HuH-7.5 (cell line): ENCODE results near the gene TPGS1.
A peak's percentile ranks its signal among the peaks of the same experiment; 100 is the strongest.

Experiments used
- DNase-seq: peaks from one replicate; pipeline ENCODE4 v3.0.0; 2011; ENCODE audit warnings: low spot score

The TPGS1 gene

DNA sequence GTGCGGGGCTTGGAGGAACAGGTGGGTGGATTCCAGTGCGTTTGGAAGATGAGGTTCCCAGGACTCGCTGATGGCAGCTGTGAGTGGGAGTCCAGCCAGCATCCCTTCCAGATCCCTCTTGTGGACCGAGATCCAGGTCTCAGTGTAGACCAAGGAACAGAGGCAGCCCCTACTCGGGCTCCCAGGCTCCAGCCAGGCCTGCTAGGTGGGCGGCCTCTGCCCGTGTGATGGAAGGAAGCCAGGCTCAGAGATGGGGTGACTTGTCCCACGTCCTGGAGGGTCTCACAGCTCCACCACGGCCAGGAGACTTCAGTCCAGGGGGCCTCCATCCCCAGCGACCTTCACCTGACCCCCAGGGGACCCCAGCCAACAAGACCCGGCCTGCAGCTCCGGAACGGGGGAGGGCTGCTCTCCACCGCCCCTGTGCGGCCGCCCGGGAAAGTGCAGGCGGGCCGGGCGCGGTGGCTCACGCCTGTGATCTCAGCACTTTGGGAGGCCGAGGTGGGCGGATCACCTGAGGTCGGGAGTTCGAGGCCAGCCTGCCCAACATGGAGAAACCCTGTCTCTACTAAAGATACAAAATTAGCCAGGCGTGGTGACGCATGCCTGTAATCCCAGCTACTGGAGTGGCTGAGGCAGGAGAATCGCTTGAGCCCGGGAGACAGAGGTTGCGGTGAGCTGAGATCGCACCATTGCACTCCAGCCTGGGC is 11.7 kb upstream of the TPGS1 start:
- DNase-seq, result peak; percentile 79

DNA sequence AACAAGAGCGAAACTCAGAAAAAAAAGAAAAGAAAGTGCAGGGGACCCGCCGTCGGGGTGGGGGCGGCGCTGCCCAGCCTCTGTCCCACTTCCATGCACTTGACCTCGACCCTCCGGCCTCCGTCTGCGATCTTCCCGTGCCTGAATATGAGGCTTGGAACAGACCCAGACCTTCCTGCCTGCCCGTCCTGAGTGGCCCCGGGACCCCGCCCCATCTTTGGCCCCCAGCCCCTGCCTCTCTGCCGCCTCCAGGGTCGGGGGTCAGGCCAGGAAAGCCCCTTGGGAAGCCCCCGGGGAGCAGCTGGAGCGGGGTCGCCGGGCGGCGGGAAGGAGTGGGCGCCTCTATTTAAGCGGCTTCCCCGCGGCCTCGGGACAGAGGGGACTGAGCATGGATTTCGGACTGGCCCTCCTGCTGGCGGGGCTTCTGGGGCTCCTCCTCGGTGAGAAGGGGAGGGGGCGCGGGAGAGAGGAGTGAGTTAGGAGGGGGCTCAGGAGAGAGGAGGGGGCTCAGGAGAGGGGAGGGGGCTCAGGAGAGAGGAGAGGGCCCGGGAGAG is 11.1 kb upstream of the TPGS1 start, which contains the start of gene MADCAM1:
TSS of gene MADCAM1 (plus strand) at position 375 of the 554 bp plus-strand sequence. CDS start at position 389, 14 bp downstream.
- no peak for DNase-seq

DNA sequence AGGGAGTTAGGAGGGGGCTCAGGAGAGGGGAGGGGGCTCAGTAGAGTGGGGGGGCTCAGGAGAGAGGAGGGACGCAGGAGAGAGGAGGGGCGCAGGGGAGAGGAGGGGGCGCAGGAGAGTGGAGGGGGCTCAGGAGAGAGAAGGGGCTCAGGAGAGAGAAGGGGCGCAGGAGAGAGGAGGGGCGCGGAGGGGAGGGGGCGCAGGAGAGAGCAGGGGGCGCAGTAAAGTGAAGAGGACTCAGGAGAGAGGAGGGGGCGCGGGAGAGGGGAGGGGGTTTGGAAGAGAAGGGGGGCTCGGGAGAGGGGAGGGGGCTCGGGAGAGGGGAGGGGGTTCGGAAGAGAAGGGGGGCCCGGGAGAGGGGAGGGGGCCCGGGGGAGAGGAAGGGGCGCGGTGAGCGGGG is 10.3 kb upstream of the TPGS1 start:
- DNase-seq, result no peak

DNA sequence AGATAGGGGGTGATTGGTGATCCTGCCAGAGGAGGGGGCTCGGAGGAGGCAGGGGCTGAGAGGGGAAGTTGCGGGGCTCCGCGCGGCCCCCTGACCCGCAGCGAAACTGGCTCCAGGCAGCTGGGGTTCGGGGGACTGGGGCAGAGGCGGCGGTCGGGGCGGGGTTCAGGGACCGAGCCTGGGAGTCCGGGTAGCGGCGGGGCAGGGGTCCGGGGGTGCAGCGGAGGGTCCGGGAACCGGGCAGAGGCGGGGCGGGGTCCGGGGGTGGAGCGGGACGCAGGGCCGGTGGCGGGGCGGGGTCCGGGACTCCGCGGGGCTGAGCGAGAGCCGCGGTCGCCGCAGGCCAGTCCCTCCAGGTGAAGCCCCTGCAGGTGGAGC is 9.8 kb upstream of the TPGS1 start:
- DNase-seq, result peak; percentile 38

DNA sequence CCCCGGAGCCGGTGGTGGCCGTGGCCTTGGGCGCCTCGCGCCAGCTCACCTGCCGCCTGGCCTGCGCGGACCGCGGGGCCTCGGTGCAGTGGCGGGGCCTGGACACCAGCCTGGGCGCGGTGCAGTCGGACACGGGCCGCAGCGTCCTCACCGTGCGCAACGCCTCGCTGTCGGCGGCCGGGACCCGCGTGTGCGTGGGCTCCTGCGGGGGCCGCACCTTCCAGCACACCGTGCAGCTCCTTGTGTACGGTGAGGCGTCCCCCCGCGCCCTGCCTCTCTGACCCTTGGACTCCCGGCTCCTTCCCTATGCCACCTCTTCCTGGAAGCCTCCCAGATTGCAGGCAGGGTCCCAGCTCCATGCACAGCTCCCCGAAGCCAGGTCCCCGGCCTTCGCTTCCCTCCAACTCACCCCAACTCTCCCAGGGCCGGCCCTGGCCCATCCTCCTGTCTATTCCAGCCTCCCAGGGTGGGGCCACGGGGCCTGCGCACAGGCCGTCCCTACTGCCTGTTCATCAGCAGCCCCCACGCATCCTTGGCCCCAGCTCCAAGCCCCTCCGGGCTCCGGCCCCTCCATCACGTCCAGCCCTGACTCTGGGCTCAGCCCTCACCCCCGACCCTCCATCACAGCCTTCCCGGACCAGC is 9.3 kb upstream of the TPGS1 start:
- peak; percentile 34 for DNase-seq

DNA sequence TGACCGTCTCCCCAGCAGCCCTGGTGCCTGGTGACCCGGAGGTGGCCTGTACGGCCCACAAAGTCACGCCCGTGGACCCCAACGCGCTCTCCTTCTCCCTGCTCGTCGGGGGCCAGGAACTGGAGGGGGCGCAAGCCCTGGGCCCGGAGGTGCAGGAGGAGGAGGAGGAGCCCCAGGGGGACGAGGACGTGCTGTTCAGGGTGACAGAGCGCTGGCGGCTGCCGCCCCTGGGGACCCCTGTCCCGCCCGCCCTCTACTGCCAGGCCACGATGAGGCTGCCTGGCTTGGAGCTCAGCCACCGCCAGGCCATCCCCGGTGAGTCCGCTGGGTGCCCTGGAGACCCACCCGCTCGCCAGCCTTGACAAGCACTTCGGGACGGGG is 8.8 kb upstream of the TPGS1 start:
- no peak for DNase-seq

DNA sequence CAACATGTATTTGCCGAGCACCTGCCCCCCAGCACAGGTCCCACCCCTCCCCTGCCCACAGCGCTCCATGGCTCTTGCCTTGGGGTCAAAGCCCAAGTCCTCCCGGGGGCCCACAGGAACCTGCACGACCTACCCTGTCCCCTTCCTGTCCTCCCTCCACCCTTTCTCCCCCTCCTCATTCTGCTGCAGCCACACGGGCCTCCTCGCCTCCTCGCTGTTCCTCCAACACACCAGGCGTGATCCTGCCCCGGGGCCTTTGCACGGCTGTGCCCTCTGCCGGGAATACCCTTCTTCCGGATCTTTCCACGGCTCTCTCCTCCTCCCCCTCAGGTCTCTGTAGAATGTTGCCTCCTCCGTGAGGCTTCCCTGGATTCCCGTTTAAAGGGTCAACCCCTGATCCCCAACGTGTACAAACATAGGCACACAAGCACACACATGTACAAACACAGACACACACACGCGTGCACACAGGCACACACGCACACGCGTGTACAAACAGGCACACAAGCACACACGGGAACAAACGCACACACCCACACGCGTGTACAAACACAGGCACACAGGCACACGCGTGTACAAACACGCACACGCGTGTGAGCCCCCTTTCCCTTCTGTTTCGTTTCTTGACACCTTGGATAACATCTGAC is 8.2 kb upstream of the TPGS1 start:
- DNase-seq, result no peak

DNA sequence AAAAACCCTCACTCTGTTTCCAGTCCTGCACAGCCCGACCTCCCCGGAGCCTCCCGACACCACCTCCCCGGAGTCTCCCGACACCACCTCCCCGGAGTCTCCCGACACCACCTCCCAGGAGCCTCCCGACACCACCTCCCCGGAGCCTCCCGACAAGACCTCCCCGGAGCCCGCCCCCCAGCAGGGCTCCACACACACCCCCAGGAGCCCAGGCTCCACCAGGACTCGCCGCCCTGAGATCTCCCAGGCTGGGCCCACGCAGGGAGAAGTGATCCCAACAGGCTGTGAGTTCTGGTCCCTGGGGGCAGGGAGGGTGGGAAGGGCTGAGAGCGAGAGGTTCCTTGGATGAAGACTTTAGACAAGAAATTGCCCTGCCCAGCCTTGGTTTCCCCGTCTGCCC is 5.7 kb upstream of the TPGS1 start:
- DNase-seq, result no peak

DNA sequence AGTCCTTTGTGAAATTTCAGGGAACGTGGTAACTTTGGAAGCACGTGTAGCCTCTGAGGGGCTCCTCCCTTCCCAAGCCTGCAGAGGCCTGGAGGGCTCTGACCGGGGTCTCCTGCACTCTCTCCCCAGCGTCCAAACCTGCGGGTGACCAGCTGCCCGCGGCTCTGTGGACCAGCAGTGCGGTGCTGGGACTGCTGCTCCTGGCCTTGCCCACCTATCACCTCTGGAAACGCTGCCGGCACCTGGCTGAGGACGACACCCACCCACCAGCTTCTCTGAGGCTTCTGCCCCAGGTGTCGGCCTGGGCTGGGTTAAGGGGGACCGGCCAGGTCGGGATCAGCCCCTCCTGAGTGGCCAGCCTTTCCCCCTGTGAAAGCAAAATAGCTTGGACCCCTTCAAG is 2.7 kb upstream of the TPGS1 start:
- DNase-seq, result no peak

DNA sequence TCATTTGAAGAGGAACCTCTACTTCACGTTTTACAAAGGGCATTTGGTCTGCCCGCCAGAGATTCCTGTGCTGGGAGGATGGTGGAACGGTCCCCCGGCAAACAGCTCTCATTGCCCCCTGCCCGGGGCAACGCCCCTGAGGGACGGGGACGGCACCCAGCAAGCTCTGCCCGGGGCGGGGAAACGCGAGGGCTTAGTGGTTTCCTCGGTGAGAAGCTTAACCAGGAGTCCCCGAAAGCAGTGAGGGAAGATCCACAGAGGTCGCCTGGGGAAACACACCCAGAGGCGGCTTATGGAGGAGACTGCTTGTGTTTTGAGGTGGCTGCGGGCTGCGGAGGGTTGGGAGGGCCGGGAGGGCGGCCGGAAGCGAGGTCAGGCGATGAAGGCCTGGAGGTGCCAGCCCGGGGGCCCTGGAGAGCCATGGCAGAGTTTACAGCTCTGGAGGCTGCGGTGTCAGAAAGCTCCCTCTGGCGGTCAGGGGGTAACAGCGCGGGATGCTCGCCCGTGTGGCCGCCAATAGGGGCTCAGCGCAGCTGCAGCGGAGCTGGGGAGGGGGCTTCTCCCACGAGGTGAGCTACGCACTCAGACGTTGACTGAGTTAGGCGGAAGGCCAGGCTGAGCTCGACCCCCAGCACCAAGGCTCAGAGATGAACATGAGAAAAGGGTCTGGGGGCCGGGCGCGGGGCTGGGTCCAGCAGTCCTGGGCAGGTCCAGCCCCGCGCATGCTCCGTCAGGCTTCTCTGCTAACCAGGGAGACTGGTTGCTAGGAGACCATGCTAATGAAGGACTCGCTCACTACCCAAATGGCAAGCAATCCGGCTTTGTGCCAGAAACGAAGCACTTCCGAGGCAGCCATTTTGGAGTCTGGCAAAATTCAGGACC is 652 bp upstream of the TPGS1 start:
- DNase-seq, result peak; percentile 100

DNA sequence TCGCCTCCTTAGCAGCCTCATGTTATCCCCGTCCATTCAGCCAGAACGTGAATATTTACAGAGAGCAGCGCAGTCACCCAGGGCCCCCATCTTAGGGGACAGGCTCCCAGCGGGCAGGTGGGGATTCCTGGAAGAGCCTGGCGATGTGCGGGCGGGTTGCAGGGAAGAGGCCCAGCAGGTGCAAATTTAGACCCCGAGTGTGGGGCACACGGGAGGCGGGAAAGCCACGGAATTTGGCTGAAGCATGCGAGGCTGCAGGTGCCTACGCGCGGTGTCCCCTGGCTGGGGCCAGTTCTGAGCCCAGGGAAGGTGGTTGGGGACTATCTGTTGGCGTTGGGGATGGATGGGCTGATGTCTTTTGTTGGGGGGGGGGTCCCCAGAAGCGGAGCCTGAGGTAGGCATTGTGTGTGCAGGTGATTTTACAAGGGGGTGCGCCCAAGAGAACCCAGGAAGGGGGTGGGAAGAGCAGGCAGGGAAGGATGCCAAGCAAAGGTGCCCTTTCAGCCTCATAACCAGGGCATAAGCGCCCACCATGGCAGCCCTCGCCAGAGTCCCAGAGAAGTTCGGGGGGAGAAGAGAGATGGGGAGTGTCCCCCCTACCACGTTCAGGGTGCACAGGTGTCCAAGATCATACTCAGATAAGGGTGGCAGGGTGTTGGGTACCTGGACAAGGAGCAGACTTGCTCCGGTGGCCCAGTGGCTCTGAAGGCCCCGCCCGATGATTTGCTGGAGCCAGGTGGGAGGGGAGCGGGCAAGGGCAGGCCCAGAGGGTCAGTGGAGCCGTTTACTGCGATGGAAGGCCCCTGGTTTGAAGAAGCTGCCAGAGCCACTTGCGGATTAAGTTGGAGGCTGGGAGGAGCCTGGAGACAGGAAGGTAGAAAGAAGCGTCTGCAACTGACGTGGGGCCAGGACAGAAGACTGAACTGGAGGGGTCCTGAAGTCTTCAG is 1.2 kb downstream of the TPGS1 start:
- no peak for DNase-seq

DNA sequence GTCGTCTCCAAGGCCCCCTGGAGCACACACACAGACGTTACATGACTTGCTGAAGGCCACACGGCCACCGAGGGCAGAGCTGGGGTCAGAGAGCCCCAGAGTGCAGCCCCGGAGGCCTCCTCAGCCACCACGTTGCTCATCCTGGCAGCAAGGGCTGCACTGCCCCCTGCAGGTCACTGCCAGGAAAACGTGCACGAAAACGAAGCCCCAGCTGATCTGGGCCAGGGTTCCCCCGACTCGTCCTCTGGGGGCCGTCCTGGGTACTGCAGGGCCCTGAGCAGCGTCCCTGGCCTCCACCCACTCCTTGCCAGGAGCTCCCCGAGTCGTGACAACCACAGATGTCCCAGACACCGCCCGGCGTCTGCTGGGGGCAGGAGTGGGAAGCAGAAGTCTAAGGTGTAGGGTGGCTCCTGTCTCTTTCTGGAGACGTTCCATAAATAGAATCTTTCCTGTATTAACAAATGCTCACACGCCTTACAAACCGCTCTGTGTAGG is 3.4 kb downstream of the TPGS1 start:
- peak; percentile 95 for DNase-seq

DNA sequence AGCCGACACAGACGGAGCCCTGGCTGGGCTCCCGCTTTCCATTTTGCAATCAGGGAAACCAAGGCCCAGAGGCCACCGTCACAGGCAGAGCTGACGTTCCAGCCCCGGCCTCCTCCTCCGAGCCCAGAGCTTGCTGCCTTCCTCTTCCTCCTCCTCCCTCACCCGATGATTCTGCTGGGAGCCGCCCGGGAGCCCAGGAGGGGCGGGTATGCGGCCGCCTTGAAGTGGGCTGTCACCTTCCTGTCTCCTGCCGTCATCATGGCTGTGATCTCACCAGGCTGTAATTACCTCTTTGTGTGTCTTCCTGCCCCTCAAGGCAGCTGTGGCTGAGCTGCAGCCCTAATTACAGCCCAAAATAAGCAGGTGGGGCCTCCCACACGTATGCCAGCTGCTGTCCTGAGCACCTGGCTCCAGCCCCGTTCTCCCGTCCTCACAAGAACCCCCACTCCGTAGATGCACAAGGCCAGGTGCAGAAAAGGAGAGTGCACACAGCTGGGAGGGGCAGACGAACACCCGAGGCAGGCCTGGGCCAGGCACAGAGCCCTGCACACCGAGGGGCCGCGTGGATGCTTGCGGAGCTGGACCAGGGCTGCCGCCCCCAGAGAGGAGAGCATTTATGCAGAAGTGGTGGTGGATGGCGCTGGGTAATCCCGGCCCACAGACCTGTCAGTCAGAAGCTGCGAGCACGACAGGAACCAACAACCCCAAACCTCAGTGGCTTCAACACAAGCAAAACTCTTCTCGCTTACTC is 4.0 kb downstream of the TPGS1 start:
- DNase-seq, result no peak

DNA sequence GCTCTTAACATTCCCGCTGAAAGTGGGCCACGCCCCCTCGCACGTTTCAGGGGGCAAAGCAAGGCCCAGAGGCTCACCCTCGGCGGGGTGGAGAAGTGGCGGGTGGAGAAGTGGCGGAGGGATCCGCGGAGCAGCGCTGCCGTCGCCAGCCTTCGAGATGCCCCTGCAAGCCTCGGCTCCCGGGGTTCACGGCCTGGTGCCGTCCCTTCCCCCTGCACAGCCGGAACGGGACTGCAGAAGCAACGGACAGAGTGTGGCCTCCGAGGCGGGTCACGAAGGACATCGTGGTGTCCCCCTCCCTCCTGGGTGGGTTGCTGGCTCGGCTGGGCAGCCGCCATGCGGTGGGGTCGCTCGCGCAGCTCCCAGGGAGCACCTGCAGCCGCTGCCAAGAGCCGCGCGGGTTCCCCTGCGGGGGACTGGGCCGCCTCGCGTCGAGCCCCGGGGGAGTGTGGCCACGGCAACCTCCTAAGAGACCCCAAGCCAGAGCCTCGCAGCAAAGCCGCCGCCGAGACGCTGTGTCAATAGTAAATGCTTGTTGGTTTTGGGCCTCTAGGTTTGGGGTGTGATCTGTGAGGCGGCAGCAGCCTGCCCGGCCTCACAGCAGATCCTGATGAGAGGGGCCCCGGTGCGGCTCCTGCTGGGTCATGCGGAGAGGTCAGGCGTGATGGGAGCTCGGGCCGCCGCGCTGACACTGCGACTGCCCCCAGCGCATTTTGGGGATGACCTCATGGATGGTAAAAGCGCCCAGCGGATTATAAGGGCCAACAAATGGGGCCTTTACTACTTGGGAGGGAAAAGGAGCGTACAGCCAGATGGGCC is 5.5 kb downstream of the TPGS1 start:
- DNase-seq, result no peak

DNA sequence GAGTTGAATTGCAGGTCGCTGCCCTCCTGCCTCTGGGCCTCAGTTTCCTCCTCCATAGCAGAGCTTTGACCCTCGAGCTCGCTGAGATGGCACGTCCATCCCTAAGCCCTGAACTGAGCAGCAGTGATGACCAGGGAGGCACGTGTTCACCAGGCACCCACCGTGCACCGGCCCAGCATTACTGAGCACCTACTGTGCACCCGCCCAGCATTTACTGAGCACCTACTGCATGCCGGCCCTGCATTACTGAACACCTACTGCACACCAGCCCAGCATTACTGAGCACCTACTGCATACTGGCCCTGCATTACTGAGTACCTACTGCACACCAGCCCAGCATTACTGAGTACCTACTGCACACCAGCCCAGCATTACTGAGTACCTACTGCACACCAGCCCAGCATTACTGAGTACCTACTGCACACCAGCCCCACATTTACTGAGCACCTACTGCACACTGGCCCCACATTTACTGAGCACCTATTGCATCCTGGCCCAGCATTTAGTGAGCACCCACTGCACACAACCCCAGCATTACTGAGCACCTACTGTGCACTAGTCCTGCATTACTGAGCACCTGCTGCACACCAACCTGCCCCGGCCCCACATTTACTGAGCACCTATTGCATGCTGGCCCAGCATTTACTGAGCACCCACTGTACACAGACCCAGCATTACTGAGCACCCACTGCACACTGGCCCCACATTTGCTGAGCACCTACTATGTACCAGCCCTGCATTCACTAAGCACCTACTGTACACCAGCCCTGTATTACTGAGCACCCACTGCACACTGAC is 6.3 kb downstream of the TPGS1 start:
- DNase-seq, result no peak

DNA sequence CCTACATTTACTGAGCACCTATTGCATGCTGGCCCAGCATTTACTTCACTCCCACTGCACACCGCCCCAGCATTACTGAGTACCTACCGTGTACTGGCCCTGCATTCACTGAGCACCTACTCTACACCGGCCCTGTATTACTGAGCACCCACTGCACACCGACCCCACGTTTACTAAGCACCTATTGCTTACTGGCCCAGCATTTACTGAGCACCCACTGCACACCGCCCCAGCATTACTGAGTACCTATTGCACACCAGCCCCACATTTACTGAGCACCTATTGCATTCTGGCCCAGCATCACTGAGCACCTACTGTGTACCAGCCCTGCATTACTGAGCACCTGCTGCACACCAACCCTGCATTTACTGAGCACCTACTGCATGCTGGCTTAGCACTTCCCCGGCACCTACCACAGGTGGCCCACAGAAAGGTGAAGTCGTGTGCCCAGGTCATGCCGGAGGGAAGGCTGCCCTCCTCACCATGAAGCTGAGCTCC is 6.9 kb downstream of the TPGS1 start:
- DNase-seq, result no peak

DNA sequence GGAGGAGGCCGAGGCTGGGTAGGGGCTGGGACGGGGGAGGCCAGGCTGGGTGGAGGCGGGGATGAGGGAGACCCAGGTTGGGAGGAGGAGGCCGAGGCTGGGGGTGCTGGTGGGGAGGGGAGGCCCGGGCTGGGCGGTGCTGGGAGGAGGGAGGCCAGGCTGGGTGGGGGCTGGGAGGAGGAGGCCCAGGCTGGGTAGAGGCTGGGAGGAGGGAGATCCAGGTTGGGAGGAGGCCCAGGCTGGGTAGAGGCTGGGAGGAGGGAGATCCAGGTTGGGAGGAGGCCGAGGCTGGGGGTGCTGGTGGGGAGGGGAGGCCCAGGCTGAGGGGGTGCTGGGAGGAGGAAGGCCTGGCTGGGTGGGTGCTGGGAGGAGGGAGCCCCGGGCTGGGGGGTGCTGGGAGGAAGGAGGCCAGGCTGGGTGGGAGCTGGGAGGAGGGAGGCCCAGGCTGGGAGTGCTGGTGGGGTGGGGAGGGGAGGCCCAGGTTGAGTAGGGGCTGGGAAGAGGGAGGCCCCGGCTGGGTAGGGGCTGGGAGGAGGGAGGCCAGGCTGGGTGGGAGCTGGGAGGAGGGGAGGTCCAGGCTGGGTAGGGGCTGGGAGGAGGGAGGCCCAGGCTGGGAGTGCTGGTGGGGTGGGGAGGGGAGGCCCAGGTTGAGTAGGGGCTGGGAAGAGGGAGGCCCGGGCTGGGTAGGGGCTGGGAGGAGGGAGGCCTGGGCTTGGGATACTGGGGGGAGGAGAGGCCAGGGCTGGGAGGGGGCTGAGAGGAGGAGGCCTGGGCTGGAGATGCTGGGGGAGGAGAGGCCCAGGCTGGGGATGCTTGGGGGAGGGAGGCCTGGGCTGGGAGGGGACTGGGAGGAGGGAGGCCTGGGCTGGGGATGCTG is 10.7 kb downstream of the TPGS1 start:
- no peak for DNase-seq
